OCI-LY3 (cell line): ENCODE results near the gene TRIM2.

ENCODE experiments used
- EZH2phosphoT487 ChIP-seq: fragments of 200-600 bp; shearing (Covaris generic); IDR thresholded peaks from 2 replicates; pipeline ENCODE4 v1.6.1; 2018; ENCODE audit warnings: antibody characterized with exemption, mixed run types, low read depth
- TF ChIP-seq, protein P1 (sequence below): fragments of 200-600, 300-600 bp; sonication (generic); IDR thresholded peaks from 2 replicates; pipeline ENCODE4 v1.5.1; 2014; ENCODE audit warnings: antibody characterized with exemption, low read length, low read depth

DNA sequence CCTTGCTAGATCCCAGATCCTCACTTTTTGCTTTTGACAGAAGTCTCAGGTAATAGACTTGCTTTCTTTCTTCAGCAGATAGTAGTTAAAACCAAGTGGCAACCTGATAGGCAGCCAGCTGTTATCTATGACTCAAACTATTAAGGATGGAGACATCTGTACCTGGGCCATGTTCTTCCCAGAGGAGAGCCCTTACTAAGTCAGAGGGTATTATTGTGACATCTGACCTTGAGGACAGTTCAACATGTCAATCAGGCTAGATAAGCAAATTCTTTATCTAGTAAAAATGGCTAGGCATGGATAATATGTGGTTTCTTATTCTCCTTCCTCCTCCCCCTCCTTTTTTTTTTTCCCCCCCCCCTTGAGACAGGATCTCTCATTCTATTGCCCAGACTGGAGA lies 39.2 kb downstream of the TRIM2 start:
- TF ChIP-seq, protein P1, sequence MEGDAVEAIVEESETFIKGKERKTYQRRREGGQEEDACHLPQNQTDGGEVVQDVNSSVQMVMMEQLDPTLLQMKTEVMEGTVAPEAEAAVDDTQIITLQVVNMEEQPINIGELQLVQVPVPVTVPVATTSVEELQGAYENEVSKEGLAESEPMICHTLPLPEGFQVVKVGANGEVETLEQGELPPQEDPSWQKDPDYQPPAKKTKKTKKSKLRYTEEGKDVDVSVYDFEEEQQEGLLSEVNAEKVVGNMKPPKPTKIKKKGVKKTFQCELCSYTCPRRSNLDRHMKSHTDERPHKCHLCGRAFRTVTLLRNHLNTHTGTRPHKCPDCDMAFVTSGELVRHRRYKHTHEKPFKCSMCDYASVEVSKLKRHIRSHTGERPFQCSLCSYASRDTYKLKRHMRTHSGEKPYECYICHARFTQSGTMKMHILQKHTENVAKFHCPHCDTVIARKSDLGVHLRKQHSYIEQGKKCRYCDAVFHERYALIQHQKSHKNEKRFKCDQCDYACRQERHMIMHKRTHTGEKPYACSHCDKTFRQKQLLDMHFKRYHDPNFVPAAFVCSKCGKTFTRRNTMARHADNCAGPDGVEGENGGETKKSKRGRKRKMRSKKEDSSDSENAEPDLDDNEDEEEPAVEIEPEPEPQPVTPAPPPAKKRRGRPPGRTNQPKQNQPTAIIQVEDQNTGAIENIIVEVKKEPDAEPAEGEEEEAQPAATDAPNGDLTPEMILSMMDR, result no peak
- no peak for TF ChIP-seq EZH2phosphoT487
